Keratinocyte (primary cell): ENCODE data around the gene UMAD1. TPM values are rescaled to one million over a fixed set of nuclear protein-coding genes. Genes with fewer than 3 reads are reported as not detected.

Source experiments
- DNase-seq: peaks from one replicate; pipeline ENCODE4 v3.0.0-alpha.2; 2011; ENCODE audit warnings: low read depth, missing footprints, low spot score
- FAIRE-seq: peaks from 2 replicates; lab custom pipeline; 2011; peaks lifted over from hg19 to GRCh38; lab: Jason Lieb, UNC
- H2AFZ ChIP-seq: 2 replicates; pipeline ENCODE4 v1.6.0; 2012; ENCODE audit warnings: low read length, control low read depth, inconsistent platforms; ENCODE audit not compliant: control insufficient read depth
- H3K27ac ChIP-seq: 2 replicates; pipeline ENCODE4 v1.5.1; 2011; ENCODE audit warnings: low read length; ENCODE audit not compliant: control insufficient read depth, insufficient read depth
- H3K27me3 ChIP-seq: 3 replicates; pipeline ENCODE4 v1.6.0; 2011; ENCODE audit warnings: low read length; ENCODE audit not compliant: control insufficient read depth, insufficient read depth; ENCODE audit errors: extremely low read depth
- H3K36me3 ChIP-seq, 2 experiments: 2 replicates in 1 of 2; 3 replicates in 1 of 2; pipeline ENCODE4 v1.5.1; 2011; ENCODE audit warnings: low read length in 2 of 2, mild to moderate bottlenecking in 1 of 2; ENCODE audit not compliant: control insufficient read depth in 2 of 2, insufficient read depth in 2 of 2; ENCODE audit errors: extremely low read depth in 1 of 2
- H3K4me1 ChIP-seq: 3 replicates; pipeline ENCODE4 v1.5.1; 2011; ENCODE audit warnings: low read length; ENCODE audit not compliant: control insufficient read depth, insufficient read depth; ENCODE audit errors: extremely low read depth
- H3K4me2 ChIP-seq: 3 replicates; pipeline ENCODE4 v1.6.0; 2011; ENCODE audit warnings: low read depth, low read length; ENCODE audit not compliant: control insufficient read depth, insufficient read depth; ENCODE audit errors: extremely low read depth
- H3K4me3 ChIP-seq, 3 experiments: fragments of 200-600 bp in 1 of 3; sonication (generic) in 1 of 3; 2 replicates in 2 of 3; 3 replicates in 1 of 3; pipeline ENCODE4 v1.5.1; 2011 to 2016; ENCODE audit warnings: low read length in 3 of 3, mild to moderate bottlenecking in 3 of 3, control low read depth in 2 of 3, inconsistent platforms in 1 of 3, low read depth in 1 of 3, mixed read lengths in 1 of 3, mixed run types in 1 of 3, moderate library complexity in 1 of 3; ENCODE audit not compliant: control insufficient read depth in 2 of 3, insufficient read depth in 2 of 3; ENCODE audit errors: extremely low read depth in 1 of 3
- H3K79me2 ChIP-seq: 2 replicates; pipeline ENCODE4 v1.6.0; 2012; ENCODE audit warnings: low read length; ENCODE audit not compliant: control insufficient read depth, insufficient read depth
- H3K9ac ChIP-seq: 3 replicates; pipeline ENCODE4 v1.6.0; 2011; ENCODE audit warnings: low read length; ENCODE audit not compliant: control insufficient read depth, insufficient read depth; ENCODE audit errors: extremely low read depth
- H3K9me1 ChIP-seq: 3 replicates; pipeline ENCODE4 v1.6.0; 2011; ENCODE audit warnings: low read length; ENCODE audit not compliant: control insufficient read depth, insufficient read depth; ENCODE audit errors: extremely low read depth
- H3K9me3 ChIP-seq: 2 replicates; pipeline ENCODE4 v1.5.1; 2012; ENCODE audit warnings: low read depth, low read length; ENCODE audit not compliant: control insufficient read depth
- H4K20me1 ChIP-seq: 3 replicates; pipeline ENCODE4 v1.6.0; 2011; ENCODE audit warnings: low read length; ENCODE audit not compliant: control insufficient read depth, insufficient read depth; ENCODE audit errors: extremely low read depth
- CTCF ChIP-seq, 3 experiments: IDR thresholded peaks in 1 of 3; conservative IDR thresholded peaks in 1 of 3; optimal IDR thresholded peaks in 1 of 3; 2 replicates in 2 of 3; 3 replicates in 1 of 3; pipeline versions ENCODE3 to v1.5.1; 2011; ENCODE audit warnings: low read length in 3 of 3, mild to moderate bottlenecking in 3 of 3, moderate library complexity in 2 of 3, control low read depth in 1 of 3, inconsistent platforms in 1 of 3; ENCODE audit not compliant: insufficient read depth in 2 of 3; ENCODE audit errors: extremely low read depth in 1 of 3
- EZH2 ChIP-seq: IDR thresholded peaks from one replicate; pipeline ENCODE4 v1.6.1; 2012; ENCODE audit warnings: inconsistent platforms, mild to moderate bottlenecking, low read length, moderate library complexity
- dilution Hi-C: fragments of 300-500 bp; cut with MboI; formaldehyde crosslinking; loops from one replicate; pipeline ENCODE4 v1.7.0; 2020; ENCODE audit warnings: low sequenced_read_pairs; ENCODE audit not compliant: extremely low pct_ligation_motif_present
- polyA plus RNA-seq, 5 experiments: library from polyadenylated mRNA; depleted of rRNA in 3 of 5; stranded (reverse) in 3 of 5; stranded (forward) in 1 of 5; unstranded in 1 of 5; fragments of >200 nt; gene quantifications; 1 replicate in 1 of 5; 2 replicates in 3 of 5; 3 replicates in 1 of 5; pipeline versions ENCODE4 v1.2.1 to v1.2.3, GENCODE V29; 2011 to 2012; ENCODE audit warnings: missing spikeins in 2 of 5, low read depth in 1 of 5, low replicate concordance in 1 of 5

UMAD1 gene
- polyA plus RNA-seq, 1 donor (not counting 4 experiments of a cell fraction or from before 2014, with no cell fraction given): 18.2 TPM

GRCh38 chr7:7816084-7816483 lies 175.5 kb downstream of the UMAD1 start:
- Histone ChIP-seq H3K9me3 (no peaks in the 10 kb centered on the region), H3K9me1 (no peaks in the 10 kb centered on the region), H3K27me3 (no peaks in the 10 kb centered on the region), H3K4me3 (no peak overlapping the region), H3K4me2 (no peak overlapping the region), H3K27ac (no peak overlapping the region), H2AFZ (no peak overlapping the region), H3K4me1 (no peaks in the 10 kb centered on the region), H4K20me1 (no peaks in the 10 kb centered on the region), H3K36me3 (no peaks in the 10 kb centered on the region), H3K9ac (no peak overlapping the region), H3K79me2 (no peaks in the 10 kb centered on the region)
- FAIRE-seq (no peak), DNase-seq (no peak)
- TF ChIP-seq EZH2: no peak
- TF ChIP-seq CTCF (optimal IDR thresholded peaks at IDR 0.05 in 1 of 3, IDR thresholded peaks at IDR 0.05 in 1 of 3, conservative IDR thresholded peaks at IDR 0.05 in 1 of 3; ENCODE audit: extremely low read depth in 1 of 3, insufficient read depth in 2 of 3, low read length in 3 of 3): no peak
- dilution Hi-C loops: no loop called here

- no peak for FAIRE-seq
- Histone ChIP-seq H3K4me3 (no peak overlapping the region), H3K4me1 (no peaks in the 10 kb centered on the region), H3K9me3 (no peaks in the 10 kb centered on the region), H3K36me3 (no peaks in the 10 kb centered on the region), H3K4me2 (no peak overlapping the region), H3K9ac (no peak overlapping the region), H3K79me2 (no peaks in the 10 kb centered on the region), H3K27ac (no peak overlapping the region), H3K27me3 (no peaks in the 10 kb centered on the region), H3K9me1 (no peaks in the 10 kb centered on the region), H2AFZ (no peak overlapping the region), H4K20me1 (no peaks in the 10 kb centered on the region)
- DNase-seq: no peak
- no peak for TF ChIP-seq EZH2
- no peak for TF ChIP-seq CTCF (optimal IDR thresholded peaks at IDR 0.05 in 1 of 3, IDR thresholded peaks at IDR 0.05 in 1 of 3, conservative IDR thresholded peaks at IDR 0.05 in 1 of 3; ENCODE audit: extremely low read depth in 1 of 3, insufficient read depth in 2 of 3, low read length in 3 of 3)
- dilution Hi-C loops: no loop called here
Measured at GRCh38 chr7:7816816-7817536, 176.4 kb downstream of the UMAD1 start.
